GM10847 (cell line): ENCODE results near the gene CBFA2T3.

Source experiments
- POLR2A ChIP-seq: IDR thresholded peaks from 2 replicates; pipeline ENCODE4 v1.6.1; 2011; ENCODE audit not compliant: insufficient read length; ENCODE audit errors: extremely low read depth

The CBFA2T3 gene

DNA sequence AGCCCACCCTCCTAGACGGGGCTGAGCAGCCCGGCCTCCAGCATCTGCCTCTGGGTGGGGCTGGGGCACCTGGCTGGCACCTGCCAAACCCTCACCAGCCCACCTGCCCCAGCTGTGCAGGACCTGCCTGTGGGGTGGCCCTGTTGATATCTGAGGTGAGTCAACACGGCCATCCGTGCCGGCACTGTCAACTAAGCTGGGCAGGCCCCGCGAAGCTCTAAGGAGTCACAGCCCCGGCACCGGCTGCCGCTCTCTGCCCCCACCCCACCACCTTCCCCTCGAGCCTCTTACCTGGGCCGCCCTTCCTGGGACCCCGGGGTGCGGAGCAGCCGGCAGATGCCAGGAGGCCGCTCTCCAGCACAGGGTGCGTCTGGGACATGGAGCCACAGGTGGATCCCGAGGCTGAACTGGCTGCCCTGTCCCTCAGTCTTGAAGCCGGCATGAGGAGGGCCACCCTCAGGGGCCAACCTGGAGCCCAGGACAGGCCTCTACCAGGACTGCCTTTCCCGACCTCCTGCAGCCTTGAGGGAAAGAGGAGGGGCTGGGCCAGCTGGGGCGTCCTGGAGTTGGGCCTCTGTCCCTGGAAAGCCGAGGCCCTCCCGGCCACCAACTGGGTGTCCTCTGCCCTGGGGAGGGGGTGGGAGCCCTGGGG is 515 bp downstream of the CBFA2T3 start:
- TF ChIP-seq POLR2A: no peak

DNA sequence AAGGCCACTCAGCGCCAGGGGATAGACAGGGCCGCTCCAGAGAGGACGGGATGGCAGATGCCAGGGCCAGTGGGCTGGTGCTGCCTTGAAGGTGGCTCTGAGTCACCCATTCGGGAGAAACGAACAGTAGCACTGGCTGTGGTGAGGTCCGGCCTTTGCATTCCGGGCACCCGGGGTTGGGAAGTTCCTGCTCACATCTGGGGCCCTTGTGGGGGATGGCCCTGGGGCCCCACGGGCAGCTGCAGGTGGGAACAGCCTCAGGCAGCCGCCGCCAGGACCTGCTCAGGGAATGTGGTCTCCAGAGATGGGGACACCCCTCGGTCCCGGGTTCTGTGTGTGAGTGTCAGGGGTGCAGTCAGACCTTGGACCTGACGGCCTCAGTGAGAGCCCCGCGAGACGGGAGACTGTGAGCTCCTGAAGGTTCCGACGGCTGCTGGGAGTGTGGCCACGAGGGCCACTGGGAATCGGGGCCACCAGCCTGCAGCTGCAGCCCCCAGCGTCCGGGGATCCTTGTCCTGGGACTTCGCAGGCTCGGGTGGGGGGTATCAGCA is 1.4 kb downstream of the CBFA2T3 start:
- no peak for TF ChIP-seq POLR2A

DNA sequence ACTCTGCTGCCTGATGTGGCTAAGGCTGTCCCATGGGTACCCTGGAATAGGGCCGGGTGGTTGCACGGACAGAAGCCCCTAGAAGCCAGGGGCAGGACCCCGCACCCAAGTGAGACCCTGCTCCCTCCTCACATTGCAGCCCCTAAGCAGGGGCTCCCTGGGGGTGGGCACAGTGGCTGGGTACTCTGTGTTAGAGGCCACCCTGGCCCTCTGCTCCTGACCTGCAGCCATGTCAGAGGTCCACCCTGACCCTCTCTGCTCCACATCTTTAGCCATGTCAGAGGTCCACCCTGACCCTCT is 2.1 kb downstream of the CBFA2T3 start:
- TF ChIP-seq POLR2A: no peak

DNA sequence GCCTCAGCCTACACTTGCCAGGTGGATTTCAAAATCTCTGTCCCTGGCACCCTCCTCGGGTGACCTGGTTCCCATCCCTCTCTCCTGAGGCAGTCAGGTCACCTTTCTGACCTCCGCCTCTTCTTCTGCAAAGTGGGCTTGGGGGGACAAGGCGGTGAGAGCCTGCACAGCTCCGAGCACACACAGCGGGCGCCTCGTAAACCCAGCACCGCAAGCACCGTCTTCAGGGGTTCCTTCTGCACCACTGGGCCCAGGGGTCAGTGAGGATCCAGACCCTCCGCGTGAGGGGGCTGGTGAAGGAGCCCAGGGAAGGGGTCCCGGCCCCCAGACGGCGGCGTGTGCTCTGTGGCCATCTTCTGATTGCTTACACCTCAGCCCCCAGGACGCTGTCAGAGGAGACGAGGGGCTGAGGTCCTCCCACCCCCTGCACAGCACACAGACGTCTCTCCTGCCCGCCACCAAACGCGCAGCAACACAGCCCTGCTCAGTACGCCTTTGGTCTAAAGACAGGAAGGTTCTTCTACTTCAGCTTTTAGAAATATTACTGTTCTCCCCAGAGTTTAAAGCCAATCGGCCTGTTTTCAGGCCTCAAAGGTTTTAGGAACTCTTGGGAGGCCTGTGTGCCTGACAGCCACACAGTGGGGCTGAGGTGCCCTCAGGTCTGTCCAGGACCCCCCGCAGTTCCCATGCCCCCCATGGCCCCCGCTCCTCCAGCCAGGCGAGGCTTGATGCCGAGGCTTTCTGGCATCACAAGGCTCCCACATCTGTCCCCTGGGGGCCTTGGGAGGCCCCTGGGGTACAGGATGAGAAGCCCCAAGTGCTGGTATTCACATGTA is 2.7 kb downstream of the CBFA2T3 start:
- TF ChIP-seq POLR2A: no peak

DNA sequence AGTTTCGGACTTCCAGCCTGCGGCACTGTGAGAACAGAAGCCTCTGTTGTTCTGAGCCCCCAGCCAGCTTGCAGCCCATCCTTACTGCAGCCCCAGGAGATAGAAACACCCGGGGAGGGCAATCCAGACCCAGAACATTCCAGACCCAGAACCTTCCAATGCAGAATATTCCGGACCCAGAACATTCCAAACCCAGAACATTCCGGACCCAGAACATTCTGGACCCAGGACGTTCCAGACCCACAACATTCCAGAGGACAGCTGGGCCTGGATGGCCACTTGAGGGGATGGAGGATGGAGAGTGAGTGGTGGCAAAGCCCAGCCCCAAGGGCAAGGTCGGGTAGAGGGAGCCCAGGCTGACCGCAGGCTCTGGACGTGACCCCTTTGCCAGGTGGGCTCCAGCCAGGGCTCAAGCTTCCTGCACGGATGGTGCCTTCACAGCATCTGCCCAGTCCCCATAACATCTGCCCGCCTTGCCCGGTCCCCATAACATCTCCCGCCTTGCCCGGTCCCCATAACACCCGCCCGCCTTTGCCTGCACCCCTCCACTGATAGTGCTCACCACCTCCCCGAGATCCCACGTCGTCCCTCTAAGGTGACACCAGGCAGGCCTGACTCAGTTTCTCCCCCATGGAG is 3.5 kb downstream of the CBFA2T3 start:
- TF ChIP-seq POLR2A: no peak

DNA sequence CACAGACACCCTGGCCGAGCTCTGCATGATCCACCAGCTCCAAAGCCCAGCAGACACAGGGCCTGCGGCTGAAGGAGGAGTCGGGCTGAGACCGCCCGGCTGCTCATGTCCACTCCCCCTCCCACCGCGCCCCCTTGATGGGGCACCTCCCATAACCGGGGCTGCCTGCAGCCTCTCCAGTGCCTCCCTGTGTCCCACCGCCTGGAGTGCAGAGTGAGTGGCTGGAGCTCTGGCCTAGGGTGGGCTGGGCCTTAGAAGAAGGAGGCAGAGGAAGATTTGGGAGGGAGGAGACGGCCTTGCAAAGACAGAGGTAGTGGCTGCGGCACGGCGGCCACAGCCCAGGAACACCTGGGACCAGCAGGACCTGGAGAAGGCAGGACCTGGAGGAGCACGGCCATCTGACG is 4.0 kb downstream of the CBFA2T3 start:
- TF ChIP-seq POLR2A: no peak

DNA sequence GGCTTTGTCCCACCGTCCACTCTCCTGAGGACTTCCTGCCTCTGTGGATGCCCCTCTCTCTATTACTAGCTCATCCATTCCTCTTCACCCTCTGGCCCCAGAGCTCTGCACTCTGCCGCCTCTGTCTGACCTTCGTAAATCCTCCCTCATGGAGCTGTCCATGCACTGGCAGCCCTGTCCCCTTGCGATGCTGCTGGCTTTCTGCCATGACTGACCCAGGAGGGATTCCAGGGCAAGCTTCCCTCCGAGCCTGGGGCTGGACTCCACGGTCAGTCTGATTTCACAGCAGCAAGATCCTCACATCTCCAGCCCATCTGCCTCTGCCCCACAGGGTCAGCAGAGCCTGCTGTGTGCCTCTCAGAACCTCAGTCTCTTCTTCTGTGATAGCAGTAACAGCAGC is 4.7 kb downstream of the CBFA2T3 start:
- no peak for TF ChIP-seq POLR2A

DNA sequence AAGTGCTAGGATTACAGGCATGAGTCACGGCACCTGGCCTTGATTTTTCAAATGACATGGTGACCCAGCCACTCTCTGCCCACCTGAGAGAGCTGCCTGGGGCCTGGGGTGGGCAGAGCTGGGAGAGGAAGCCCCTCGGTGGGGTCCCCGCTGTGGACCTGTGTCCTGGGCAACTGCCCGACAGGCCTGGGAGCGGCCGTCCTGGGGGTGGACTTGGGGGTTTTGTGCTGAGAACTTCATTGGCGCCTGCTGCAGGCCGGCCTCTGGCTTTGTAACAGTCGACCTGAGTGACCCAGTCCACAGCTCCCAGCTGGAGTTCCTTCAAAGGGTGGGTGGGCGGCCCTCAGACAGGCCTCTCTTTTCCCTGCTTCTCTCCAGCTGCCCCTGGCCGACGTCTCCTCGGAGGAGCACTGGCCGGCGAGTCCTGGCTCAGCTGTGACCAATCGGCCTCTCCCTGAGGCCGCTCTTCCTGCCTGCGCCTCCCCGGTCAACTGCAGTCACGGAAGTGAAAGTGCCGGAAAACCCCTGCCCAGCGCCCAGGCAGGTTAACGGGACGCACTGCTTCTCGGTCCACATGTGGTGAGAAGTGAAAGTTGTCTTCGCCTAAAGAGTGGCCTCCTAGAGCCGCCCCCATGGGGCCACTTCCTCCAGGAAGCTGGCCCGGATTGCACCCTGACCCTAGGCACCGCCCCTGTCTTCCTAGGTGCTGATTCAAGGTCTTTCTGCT is 5.5 kb downstream of the CBFA2T3 start:
- TF ChIP-seq POLR2A: no peak

DNA sequence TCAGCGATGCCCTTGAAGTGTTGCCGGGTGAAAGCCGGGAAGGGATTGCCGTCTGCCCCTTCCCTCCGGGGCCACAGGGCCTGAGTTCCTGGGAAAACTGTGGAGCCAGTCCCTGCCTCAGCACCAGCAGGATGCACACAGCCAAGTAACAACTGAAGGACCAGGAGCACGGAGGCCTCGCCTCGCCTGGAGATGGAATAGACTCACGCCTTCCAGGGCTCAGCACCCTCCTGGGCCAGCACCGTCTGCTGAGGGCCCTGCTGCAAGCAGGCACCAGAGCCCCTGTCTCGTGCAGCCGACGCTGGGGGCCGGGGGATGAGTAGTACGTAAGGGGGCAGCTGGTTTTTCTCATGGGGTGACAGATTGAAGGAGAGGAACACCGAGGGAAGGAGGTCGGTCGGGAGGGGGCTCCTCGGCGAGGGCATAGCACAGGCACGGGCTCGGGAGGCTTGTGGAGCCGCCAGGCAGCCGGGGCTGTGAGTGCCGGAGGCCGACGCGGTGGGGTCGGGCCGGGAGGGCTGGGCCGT is 6.4 kb downstream of the CBFA2T3 start:
- TF ChIP-seq POLR2A: no peak

DNA sequence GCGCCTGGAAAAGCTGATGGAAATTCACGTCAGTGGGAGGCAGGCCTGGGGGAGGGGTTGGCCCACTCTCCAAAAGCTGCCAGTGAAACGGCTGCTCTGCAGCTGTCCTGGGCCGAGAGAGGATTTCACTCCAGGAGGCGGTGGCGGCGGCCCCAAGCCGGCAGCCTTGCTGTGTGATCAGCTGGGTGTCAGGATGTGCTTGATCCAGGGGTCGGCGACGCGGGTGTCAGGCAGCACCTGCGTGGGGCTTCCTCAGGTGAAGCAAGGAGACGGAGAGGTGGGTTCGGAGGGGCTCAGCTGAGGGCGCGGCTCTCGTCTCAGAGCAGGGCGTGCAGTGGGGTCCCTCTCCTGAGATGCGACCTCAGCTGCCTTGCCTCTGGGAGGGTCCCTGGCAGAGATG is 7.0 kb downstream of the CBFA2T3 start:
- TF ChIP-seq POLR2A: no peak

DNA sequence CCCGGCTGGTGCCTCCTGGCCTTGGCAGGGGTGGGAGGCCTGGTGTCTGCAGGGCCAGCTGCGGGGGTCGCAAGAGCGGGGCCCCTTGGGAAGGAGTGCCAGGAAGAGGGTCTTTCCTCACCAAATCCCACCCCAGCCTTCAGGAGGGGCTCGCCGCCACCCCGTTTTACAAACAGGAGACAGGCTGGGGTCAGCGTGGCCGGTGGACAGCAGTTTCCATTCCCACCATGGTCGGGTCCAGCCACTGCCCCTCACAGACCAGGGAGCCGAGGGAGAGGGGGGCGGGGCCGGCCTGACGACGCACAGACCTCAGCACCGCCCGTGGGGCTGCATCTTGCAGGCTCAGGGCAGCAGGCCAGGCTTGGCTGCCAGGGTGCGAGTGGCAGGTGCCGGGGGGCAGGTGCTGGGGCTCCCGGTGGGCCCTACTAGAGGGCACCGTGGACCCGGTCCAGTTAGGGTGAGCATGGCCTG is 7.6 kb downstream of the CBFA2T3 start:
- TF ChIP-seq POLR2A: no peak

DNA sequence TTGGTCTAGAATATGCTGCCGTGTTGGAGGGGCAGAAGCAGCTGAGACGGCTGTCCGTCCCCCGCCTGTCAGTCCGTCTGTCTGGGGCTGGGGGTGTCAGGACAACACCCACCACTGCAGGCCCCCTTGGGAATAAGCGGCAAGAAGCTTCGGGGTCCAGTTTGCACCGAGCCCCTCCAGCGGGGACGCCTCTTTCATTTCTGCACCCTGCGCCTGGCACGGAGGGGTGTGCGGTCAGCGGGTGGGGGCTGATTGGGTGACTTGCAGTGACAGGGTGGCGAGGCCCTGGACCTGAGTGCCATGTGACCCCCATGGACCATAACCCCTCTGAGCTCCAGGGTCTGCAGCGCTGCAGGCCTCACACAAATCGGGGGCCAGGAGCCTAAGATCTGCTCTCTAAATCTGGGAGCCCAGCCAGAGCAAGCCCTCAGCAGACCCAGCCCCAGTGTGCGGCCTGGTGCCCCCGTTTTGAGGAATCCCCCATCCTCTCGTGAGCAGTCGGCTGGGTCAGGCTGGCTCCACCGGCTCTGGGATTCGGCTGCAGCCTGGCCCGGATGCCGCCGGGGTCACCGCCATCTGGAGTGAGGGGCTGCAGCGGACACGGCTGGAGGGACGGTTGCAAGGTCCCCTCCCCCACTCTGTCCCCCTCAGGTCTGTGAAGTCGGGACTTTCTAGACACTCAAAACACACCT is 8.3 kb downstream of the CBFA2T3 start:
- no peak for TF ChIP-seq POLR2A

DNA sequence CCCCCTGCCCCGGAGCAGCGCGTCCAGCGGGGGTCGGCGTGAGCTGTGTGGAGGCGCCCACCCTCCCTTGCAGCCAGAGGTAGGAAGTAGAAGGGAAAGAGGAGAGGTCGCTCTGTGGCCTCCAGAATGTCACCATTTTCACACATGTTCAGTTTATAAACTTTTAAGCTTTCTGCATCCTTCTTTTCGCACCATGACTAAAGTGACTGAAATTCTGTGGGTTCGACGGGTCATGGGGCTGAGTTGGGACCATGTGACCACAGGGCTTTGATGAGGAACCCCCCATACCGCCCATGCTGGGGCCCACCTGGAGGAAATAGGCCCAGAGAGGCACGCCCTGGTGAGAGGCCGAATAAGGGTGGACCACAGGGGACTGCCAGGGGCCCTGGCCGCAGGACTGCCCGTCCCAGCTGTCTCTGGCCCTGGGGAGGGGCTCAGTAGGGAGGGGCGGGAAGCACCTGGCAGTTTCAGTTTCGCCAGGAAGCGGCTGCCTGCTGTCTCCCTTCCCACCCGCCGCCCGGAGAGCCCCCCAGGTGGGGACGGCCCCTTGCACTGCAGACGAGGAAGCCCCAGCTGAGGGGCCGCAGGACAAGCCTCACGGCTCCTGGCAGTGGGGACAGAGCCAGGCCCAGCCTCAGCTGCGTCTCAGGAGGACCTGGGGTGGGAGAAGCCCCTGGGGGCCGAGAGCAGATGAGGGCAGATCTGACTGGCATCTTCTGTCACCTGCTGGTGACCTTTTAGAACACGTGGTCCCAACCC is 9.0 kb downstream of the CBFA2T3 start:
- peak; percentile 30 for TF ChIP-seq POLR2A
